HEK293T (cell line): ENCODE results near the gene HSD3B7.
"Not testable (repeated sequence)": the region's sequence is repeated elsewhere in the genome, so short reads cannot be mapped to it uniquely, and the experiment has no call there.

Experiments
- CTCF ChIA-PET: fragments of 350-600 bp; formaldehyde crosslinking; extraction: SDS; loops from one replicate; lab custom pipeline; 2021; ENCODE audit warnings: antibody characterized with exemption, inconsistent platforms; lab: Yijun Ruan, JAX
- POLR2A ChIA-PET: fragments of 350-600 bp; formaldehyde crosslinking; extraction: SDS; loops from one replicate; lab custom pipeline; 2020; ENCODE audit warnings: antibody characterized with exemption, inconsistent platforms; lab: Yijun Ruan, JAX
- DNase-seq: peaks from one replicate; pipeline ENCODE4 v3.0.0; 2012; ENCODE audit warnings: mixed read lengths; ENCODE audit errors: extremely low spot score
- ARNT ChIP-seq: fragments of 450-650 bp; IDR thresholded peaks from 2 replicates; pipeline ENCODE4 v1.6.1; 2017; ENCODE audit warnings: mild to moderate bottlenecking
- BHLHE40 ChIP-seq: fragments of 450-650 bp; IDR thresholded peaks from 2 replicates; pipeline ENCODE4 v1.6.1; 2016; ENCODE audit warnings: mild to moderate bottlenecking, moderate library complexity, borderline replicate concordance
- CTBP1 ChIP-seq: fragments of 450-650 bp; IDR thresholded peaks from 2 replicates; pipeline ENCODE4 v1.6.1; 2016; ENCODE audit warnings: borderline replicate concordance
- ELF4 ChIP-seq: fragments of 450-650 bp; IDR thresholded peaks from 2 replicates; pipeline ENCODE4 v1.6.1; 2017; ENCODE audit warnings: antibody characterized with exemption
- FOXA1 ChIP-seq: fragments of 450-650 bp; IDR thresholded peaks from 2 replicates; pipeline ENCODE4 v1.6.1; 2016; ENCODE audit warnings: mild to moderate bottlenecking
- FOXK2 ChIP-seq: fragments of 450-650 bp; IDR thresholded peaks from 2 replicates; pipeline ENCODE4 v1.6.1; 2016; ENCODE audit warnings: mild to moderate bottlenecking
- FOXM1 ChIP-seq: fragments of 450-650 bp; IDR thresholded peaks from 2 replicates; pipeline ENCODE4 v1.6.1; 2017; ENCODE audit warnings: mild to moderate bottlenecking, borderline replicate concordance
- HDGF ChIP-seq: fragments of 450-650 bp; IDR thresholded peaks from 2 replicates; pipeline ENCODE4 v1.6.1; 2017; ENCODE audit warnings: antibody characterized with exemption, borderline replicate concordance
- L3MBTL2 ChIP-seq: fragments of 450-650 bp; conservative IDR thresholded peaks from 2 replicates; pipeline ENCODE4 v1.6.1; 2016; ENCODE audit warnings: mild to moderate bottlenecking
- LEF1 ChIP-seq: fragments of 450-650 bp; IDR thresholded peaks from 2 replicates; pipeline ENCODE4 v1.6.1; 2017; ENCODE audit warnings: mild to moderate bottlenecking, borderline replicate concordance
- NFRKB ChIP-seq: fragments of 450-650 bp; IDR thresholded peaks from 2 replicates; pipeline ENCODE4 v1.6.1; 2016; ENCODE audit warnings: mild to moderate bottlenecking, moderate library complexity
- PKNOX1 ChIP-seq: fragments of 450-650 bp; IDR thresholded peaks from 2 replicates; pipeline ENCODE4 v1.6.1; 2016
- SP1 ChIP-seq: fragments of 450-650 bp; IDR thresholded peaks from 2 replicates; pipeline ENCODE4 v1.6.1; 2017
- SUZ12 ChIP-seq: fragments of 450-650 bp; IDR thresholded peaks from 2 replicates; pipeline ENCODE4 v1.6.1; 2016; ENCODE audit warnings: mild to moderate bottlenecking
- TARDBP ChIP-seq: fragments of 450-650 bp; IDR thresholded peaks from 2 replicates; pipeline ENCODE4 v1.6.1; 2016
- ZNF384 ChIP-seq: fragments of 450-650 bp; IDR thresholded peaks from 2 replicates; pipeline ENCODE4 v1.6.1; 2016

HSD3B7 gene

GRCh38 chr16:31009120-31009519, 24.1 kb downstream of the HSD3B7 start:
- CTCF ChIA-PET: no interaction called here

GRCh38 chr16:31009894-31010584, 25.0 kb downstream of the HSD3B7 start:
- ChIA-PET CTCF (no interaction called here), POLR2A (no interaction called here)

More at GRCh38 chr16:31009120-31009519, 24.1 kb downstream of the HSD3B7 start:
- POLR2A ChIA-PET: interaction anchor here (0.8 kb wide), 1 partner anchor 11 kb away, joined by 4 read pairs; no protein-coding TSS in a partner anchor
- no peak for TF ChIP-seq LEF1
- TF ChIP-seq CTBP1: no peak
- no peak for TF ChIP-seq ARNT
- TF ChIP-seq TARDBP: no peak
- no peak for TF ChIP-seq ELF4
- no peak for TF ChIP-seq FOXM1
- TF ChIP-seq PKNOX1: no peak
- TF ChIP-seq SP1: no peak
- TF ChIP-seq ZNF384: no peak
- no peak for DNase-seq

GRCh38 chr16:31010585-31011325, 25.7 kb downstream of the HSD3B7 start, which contains the start of gene STX1B:
TSS of gene STX1B (minus strand) at chr16:31010638. CDS start at chr16:31010396, 242 bp downstream.
- CTCF ChIA-PET: no interaction called here
- peak; percentile 74 for DNase-seq
- POLR2A ChIA-PET: no interaction called here
- TF ChIP-seq CTBP1 (no peak), FOXM1 (no peak), TARDBP (no peak), HDGF (no peak), FOXA1 (no peak), PKNOX1 (no peak), BHLHE40 (no peak), NFRKB (no peak), FOXK2 (no peak), LEF1 (no peak), ARNT (no peak), SUZ12 (no peak), ZNF384 (no peak), SP1 (no peak), L3MBTL2 (no peak), ELF4 (no peak)

More at GRCh38 chr16:31009894-31010584, 25.0 kb downstream of the HSD3B7 start:
- TF ChIP-seq L3MBTL2 (no peak), HDGF (no peak), ZNF384 (no peak), ELF4 (no peak)
- DNase-seq: no peak

- DNase-seq, CTCF ChIA-PET: not testable (repeated sequence)
- POLR2A ChIA-PET: interaction anchor here (0.9 to 1.4 kb wide), 2 partner anchors 13 to 15 kb away, joined by 3 to 4 read pairs; no protein-coding TSS in a partner anchor
Measured at GRCh38 chr16:31011815-31012214, 26.8 kb downstream of the HSD3B7 start.

GRCh38 chr16:31013292-31013691, 28.3 kb downstream of the HSD3B7 start:
- CTCF ChIA-PET, DNase-seq: not testable (repeated sequence)
- POLR2A ChIA-PET: interaction anchor here (1.4 kb wide), 1 partner anchor 16 kb away, joined by 4 read pairs; no protein-coding TSS in a partner anchor

- TF ChIP-seq BHLHE40: no peak
- TF ChIP-seq SP1: no peak
- TF ChIP-seq ELF4: no peak
- no peak for TF ChIP-seq FOXM1
- no peak for TF ChIP-seq HDGF
- no peak for TF ChIP-seq NFRKB
- CTCF ChIA-PET: interaction anchor here (0.6 to 1.3 kb wide), 5 partner anchors 13 to 1199 kb away, joined by 3 to 4 read pairs (median 3); partner anchors contain the start of gene HSD3B7
- POLR2A ChIA-PET: interaction anchor here (1.3 kb wide), 1 partner anchor 58 kb away, joined by 4 read pairs; the partner anchor contains the start of genes ZNF646 and ZNF668
- DNase-seq: no peak
Measured at GRCh38 chr16:31016018-31016417, 31.0 kb downstream of the HSD3B7 start.

- POLR2A ChIA-PET, CTCF ChIA-PET, DNase-seq: not testable (repeated sequence)
Measured at GRCh38 chr16:31017756-31018155, 32.7 kb downstream of the HSD3B7 start.
